Measurements from ENCODE around the gene KRTAP5-5. TPM values are rescaled to one million over a fixed set of nuclear protein-coding genes. Genes with fewer than 3 reads are reported as not detected.

The KRTAP5-5 gene
- total RNA-seq, 1 experiment from 2014 or later, result not detected

DNA sequence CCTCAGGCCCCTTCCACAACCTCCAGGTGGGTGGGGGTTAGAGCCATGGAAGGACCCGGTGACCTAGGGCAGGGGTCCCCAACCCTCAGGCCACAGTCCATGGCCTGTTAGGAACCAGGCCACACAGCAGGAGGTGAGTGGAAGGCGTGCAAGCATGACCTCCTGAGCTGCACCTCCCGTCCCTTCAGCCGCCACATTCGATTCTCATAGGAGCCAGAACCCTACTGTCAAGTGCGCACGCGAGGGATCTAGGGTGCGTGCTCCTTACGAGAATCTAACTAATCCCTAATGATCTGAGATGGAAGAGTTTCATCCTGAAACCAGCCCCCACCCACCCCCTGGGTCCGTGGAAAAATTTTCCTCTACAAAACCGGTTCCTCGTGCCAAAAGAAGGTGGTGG, 4.0 kb upstream of the KRTAP5-5 start:
- no peak for DNase-seq
- Histone ChIP-seq H3K36me3 (replicated peaks; ENCODE audit: control insufficient read depth, insufficient read depth, low read length) (no peaks in the 10 kb centered on the region), H3K27me3 (ENCODE audit: control insufficient read depth, insufficient read depth, low read length) (no peaks in the 10 kb centered on the region; the same call in none of the 2 replicates), H3K4me3 (ENCODE audit: insufficient read depth, low read depth, low read length) (no peak overlapping the region)

DNA sequence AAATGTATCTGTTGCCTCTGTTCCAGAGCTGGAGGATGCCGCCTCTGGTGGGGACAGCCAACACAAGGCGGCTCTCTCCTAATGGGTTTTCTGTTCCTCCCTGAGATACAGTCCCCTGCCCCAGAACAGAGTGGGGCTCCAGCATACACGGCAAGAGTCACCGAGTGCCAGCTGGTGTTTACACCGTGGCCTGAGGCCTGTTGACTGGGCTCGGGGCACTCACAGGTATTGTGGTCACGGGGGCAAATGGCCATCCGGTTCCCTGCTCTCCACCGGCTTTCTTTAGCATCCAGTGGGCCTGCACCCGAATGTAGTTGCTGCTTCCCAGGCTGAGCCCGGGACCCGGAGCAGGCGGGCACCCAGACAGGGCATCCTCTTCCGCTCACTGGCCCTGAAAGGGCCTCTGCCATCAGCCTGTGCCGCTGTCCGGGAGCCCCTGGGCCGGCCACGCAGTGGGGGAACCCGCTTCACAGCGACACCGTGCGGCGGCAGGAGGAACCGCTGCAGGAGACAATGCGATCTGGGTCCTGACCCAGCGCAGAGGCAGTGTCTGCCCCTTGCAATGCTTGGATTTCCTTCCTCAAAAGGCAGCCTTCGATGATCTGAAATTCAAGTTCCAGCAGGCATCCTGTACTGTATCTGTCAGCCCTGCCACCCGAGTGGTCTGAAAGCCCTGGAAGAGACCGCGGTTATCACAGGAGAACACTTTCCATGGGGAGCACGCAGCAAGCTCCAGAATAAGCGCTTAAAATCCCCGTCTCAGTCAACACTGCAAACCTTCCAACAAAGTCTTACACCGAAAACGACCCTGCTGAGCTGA, 859 bp upstream of the KRTAP5-5 start:
- H3K4me3 ChIP-seq (ENCODE audit: insufficient read depth, low read depth, low read length), result no peak overlapping the region
- DNase-seq, result peak; percentile 97
- no peaks in the 10 kb centered on the region for H3K36me3 ChIP-seq (replicated peaks; ENCODE audit: control insufficient read depth, insufficient read depth, low read length)
- H3K27me3 ChIP-seq (ENCODE audit: control insufficient read depth, insufficient read depth, low read length), result no peaks in the 10 kb centered on the region; the same call in none of the 2 replicates

DNA sequence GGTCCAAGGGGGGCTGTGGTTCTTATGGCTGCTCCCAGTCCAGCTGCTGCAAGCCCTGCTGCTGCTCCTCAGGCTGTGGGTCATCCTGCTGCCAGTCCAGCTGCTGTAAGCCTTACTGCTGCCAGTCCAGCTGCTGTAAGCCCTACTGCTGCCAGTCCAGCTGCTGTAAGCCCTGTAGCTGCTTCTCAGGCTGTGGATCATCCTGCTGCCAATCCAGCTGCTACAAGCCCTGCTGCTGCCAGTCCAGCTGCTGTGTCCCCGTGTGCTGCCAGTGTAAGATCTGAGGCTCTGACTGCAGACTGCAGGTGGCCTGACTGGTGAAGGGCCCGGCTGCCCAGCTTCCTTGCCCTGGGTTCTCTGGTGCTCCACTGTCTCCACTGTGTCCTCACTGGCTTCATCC, 696 bp downstream of the KRTAP5-5 start:
- H3K27me3 ChIP-seq (ENCODE audit: control insufficient read depth, insufficient read depth, low read length), result no peaks in the 10 kb centered on the region; the same call in none of the 2 replicates
- H3K4me3 ChIP-seq (ENCODE audit: insufficient read depth, low read depth, low read length), result no peak overlapping the region
- H3K36me3 ChIP-seq (replicated peaks; ENCODE audit: control insufficient read depth, insufficient read depth, low read length), result no peaks in the 10 kb centered on the region
- no peak for DNase-seq

DNA sequence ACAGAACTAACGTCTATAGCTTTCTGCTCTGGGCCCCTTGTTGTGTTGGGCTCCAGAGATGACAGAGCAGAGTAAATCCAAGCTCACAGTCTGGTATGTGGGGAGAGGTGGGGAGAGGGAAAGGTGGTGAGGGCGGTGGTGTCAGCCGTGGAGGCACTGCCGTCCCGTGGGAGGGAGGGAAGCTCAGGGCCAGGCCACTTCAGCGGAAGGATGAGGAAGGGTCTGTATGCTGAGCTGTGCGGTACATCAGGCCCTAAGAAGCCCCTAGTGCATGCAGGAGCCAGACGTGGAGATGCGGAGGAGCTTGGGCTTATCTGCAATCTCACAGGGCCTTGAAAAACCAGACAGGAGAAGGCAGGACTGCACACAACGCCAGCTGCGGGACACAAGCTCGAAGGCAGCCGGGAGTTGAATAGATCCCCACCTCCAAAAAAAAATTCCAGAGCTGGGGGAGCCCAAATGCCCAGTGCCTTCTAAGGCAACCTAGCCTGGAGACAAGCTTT, 1.5 kb downstream of the KRTAP5-5 start:
- no peak for DNase-seq
- Histone ChIP-seq H3K27me3 (ENCODE audit: control insufficient read depth, insufficient read depth, low read length) (no peaks in the 10 kb centered on the region; the same call in none of the 2 replicates), H3K4me3 (ENCODE audit: insufficient read depth, low read depth, low read length) (no peak overlapping the region), H3K36me3 (replicated peaks; ENCODE audit: control insufficient read depth, insufficient read depth, low read length) (no peaks in the 10 kb centered on the region)

DNA sequence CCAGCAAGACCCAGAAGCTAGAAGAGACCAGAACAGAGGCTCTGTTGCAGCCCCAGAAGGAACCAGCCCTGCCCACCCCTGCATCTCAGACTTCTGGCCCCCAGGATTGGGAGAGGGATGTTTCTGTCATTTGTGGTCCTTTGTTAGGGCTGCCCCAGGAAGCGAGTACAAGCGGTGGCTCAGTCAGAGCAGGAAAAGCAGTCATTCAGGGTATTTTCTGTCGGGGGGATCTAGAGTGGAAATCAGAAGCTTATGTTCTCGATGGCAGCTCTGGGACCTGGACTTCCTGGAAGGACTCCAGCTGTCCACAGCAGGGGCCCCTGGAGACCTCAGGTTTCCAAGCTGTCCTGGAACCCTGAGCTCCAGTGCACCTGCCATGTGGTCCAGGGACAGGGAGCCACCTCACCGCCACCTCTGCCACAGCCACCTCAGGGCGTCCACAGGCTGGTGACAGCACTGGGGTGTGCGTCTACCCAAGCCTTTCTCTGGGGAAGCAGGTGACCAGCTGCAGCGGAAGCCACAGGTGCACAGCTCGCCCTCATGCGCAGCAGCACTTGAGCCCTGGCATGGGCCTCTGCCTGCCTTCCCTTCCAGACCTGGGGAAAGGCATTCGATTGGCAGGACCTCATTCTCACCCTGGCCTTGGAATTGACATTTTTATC, 2.6 kb downstream of the KRTAP5-5 start:
- H3K36me3 ChIP-seq (replicated peaks; ENCODE audit: control insufficient read depth, insufficient read depth, low read length), result no peaks in the 10 kb centered on the region
- no peaks in the 10 kb centered on the region; the same call in none of the 2 replicates for H3K27me3 ChIP-seq (ENCODE audit: control insufficient read depth, insufficient read depth, low read length)
- no peak for DNase-seq
- no peak overlapping the region for H3K4me3 ChIP-seq (ENCODE audit: insufficient read depth, low read depth, low read length)

DNA sequence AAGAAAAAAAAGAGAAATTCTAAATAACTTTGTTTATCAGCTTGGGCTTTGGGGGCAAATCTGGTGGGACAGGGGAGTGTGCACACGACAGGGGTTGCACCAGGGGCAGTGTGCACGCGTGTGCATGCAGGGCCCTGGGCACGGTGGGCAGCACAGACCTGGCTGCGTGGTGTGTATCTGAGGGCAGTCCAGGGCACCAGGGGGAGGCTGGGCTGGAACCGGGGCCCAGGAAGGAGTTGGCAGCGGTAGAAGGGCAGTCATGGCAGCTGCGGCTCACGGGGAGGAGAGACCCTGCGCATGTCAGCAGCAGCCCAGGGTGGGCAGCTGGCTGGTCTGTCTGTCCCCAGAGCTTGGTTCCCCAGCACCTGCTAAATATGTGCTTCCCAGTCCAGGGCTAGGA, 4.3 kb downstream of the KRTAP5-5 start:
- Histone ChIP-seq H3K27me3 (ENCODE audit: control insufficient read depth, insufficient read depth, low read length) (no peaks in the 10 kb centered on the region; the same call in 1 of the 2 replicates), H3K4me3 (ENCODE audit: insufficient read depth, low read depth, low read length) (no peak overlapping the region)
- DNase-seq, result no peak

DNA sequence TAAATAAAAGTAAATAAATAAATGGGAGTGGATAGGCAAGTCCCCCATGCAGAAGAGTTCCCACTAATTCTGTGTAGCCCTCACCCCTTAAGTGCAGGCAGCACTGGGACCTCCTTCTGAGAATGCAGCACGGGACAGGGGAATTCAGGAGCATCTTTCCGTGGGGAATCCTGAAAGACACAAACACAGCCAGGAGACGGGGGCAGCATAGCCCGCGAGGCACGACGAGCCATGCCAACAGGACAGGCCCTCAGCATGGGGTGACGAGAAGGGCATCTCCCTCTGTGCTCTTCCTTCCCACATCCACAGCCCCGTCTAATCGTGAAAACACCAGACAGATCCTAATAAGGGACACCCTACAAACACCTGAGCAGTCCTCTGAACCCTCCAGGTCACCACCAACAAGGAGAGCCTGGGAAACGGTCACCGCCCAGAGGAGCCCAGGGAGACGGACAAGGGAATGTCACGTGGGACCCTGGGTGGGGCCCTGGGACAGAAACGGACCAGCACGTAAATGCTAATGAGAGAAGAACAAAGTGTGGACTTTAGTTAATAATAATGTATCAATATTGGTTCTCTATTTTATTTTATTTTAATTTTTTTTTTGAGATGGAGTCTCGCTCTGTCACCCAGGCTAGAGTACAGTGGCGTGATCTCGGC, 6.8 kb downstream of the KRTAP5-5 start:
- H3K4me3 ChIP-seq (ENCODE audit: insufficient read depth, low read depth, low read length), result no peak overlapping the region
- DNase-seq, result no peak
- H3K27me3 ChIP-seq (ENCODE audit: control insufficient read depth, insufficient read depth, low read length), result no peaks in the 10 kb centered on the region; the same call in 1 of the 2 replicates
- no peaks in the 10 kb centered on the region for H3K36me3 ChIP-seq (replicated peaks; ENCODE audit: control insufficient read depth, insufficient read depth, low read length)

More for the DNA sequence above, 4.3 kb downstream of the KRTAP5-5 start:
- no peaks in the 10 kb centered on the region for H3K36me3 ChIP-seq (replicated peaks; ENCODE audit: control insufficient read depth, insufficient read depth, low read length)

DNA sequence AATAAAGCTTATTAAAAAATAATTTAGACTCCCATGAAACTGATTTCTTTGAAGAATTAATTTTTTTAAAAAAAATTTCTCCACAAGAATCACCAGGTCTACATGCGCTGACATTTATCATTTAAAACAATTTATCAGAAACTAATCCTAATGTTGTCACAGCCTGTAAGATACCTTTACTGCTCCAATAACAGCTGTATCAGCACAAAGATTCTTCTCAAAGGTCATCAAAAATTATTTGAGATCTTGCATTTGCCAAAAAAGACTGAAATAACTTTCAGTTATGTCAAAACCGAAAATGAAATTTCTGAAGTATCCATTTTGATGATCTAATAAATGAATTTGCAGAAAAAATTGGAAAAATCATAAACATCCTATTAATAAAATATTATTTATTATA, 8.1 kb downstream of the KRTAP5-5 start:
- no peaks in the 10 kb centered on the region for H3K36me3 ChIP-seq (replicated peaks; ENCODE audit: control insufficient read depth, insufficient read depth, low read length)
- DNase-seq, result no peak
- H3K4me3 ChIP-seq (ENCODE audit: insufficient read depth, low read depth, low read length), result no peak overlapping the region
- no peaks in the 10 kb centered on the region; the same call in 1 of the 2 replicates for H3K27me3 ChIP-seq (ENCODE audit: control insufficient read depth, insufficient read depth, low read length)

DNA sequence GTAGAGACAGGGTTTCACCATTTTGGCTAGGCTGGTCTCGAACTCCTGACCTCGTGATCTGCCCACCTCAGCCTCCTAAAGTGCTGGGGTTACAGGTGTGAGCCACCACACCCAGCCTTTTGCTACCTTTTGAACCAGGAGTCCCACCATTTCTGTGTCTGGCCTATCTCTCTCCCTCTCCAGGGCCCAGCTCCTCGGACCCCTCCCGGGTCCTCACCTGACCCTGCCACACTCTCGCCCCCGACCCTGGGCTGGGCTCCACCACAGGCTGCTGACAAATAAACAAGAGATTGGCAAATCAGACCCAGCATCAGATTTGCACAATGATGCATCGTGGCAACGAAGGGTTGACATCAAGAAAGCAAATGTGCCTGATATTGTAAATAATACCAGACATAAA, 8.8 kb downstream of the KRTAP5-5 start:
- no peaks in the 10 kb centered on the region for H3K36me3 ChIP-seq (replicated peaks; ENCODE audit: control insufficient read depth, insufficient read depth, low read length)
- H3K27me3 ChIP-seq (ENCODE audit: control insufficient read depth, insufficient read depth, low read length), result no peaks in the 10 kb centered on the region; the same call in 1 of the 2 replicates
- DNase-seq, result no peak
- no peak overlapping the region for H3K4me3 ChIP-seq (ENCODE audit: insufficient read depth, low read depth, low read length)

DNA sequence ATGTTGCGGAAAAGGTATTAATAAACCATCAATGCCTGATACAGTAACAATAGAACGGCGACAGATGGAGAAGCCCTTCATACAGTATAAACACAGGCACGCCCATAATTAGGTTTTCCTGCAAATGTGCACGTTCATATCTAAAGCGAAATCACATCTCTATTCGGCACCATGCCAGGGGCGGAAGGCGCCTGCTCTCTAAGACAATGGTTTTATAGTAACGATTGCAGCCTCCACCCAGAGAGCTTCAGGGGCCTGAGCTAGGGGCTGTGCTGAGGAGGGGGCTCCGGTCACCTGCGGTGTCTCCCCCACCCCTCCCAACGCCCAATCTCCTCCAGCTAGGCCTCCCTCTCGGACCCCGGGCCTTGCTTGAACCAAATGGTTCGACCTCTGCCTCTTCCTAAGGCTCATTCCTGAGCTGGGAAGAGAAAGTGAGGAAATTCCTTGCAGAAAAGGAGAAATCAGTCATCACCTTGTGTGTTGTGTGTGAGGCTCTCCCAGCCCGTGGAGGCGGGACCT, 9.6 kb downstream of the KRTAP5-5 start:
- Histone ChIP-seq H3K36me3 (replicated peaks; ENCODE audit: control insufficient read depth, insufficient read depth, low read length) (no peaks in the 10 kb centered on the region), H3K27me3 (ENCODE audit: control insufficient read depth, insufficient read depth, low read length) (no peaks in the 10 kb centered on the region; the same call in 1 of the 2 replicates), H3K4me3 (ENCODE audit: insufficient read depth, low read depth, low read length) (no peak overlapping the region)
- DNase-seq, result peak; percentile 41

DNA sequence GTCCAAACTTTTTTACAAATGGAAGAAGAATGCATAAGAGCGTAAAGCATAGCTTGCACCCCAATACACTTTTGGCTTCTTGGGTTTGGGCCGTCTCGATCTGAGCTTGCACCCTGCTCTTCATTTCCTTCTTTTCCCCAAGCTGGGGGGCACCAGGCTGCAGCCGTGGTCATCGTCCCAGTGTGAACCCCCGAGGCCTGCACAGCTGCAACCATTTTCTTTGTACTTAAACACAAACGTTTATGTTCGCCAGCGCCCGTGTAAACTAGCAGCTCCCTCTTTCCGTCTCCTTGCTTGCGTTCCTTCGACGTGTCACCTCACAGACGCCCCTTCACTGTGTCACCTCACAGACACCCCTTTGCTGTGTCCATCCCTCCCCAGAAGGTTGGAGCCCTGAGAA, 10.1 kb downstream of the KRTAP5-5 start:
- no peaks in the 10 kb centered on the region; the same call in 1 of the 2 replicates for H3K27me3 ChIP-seq (ENCODE audit: control insufficient read depth, insufficient read depth, low read length)
- no peak overlapping the region for H3K4me3 ChIP-seq (ENCODE audit: insufficient read depth, low read depth, low read length)
- DNase-seq, result no peak
- no peaks in the 10 kb centered on the region for H3K36me3 ChIP-seq (replicated peaks; ENCODE audit: control insufficient read depth, insufficient read depth, low read length)

DNA sequence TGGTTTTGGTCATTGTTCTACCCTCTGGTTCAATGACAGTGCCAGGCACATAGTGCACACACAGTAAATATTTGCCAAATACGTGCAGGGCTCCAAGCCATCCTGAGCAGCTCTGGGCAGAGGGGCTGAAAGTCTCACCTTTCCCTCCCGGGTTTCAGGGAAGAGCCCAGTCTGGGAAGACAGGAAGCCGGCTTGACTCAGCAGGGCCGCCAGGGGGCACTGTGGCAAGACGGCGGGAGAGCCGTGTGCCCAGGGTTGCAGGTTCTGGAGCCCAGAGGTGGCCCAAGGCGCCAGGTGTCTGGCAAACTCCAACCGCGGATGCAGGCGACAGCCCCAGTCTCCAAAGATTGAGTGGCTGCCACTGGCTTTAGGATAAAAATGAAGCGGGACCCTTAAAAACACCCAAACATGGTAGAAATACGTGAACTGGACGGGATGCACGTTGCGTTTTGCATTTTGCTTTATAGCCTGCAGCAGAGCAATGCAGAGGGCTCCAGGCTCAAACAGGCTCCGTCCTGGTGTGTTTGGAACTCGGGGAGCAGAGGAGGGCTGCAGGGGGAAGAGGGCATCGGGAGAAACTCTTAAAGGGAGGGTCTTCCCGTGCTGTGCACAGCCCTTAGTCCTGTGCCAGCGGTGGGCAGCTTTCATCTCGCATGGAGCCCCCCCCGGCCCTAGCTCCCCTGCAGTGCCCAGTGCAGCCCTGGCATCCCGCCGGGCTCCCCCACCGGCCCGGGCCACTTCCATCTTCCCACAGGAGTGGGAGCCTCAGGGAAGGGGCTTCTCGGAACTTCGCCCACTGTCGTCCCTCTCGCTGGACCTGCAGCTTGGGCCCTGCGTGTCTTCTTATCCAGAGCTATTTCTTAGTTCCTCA, 10.7 kb downstream of the KRTAP5-5 start:
- no peaks in the 10 kb centered on the region for H3K36me3 ChIP-seq (replicated peaks; ENCODE audit: control insufficient read depth, insufficient read depth, low read length)
- DNase-seq, result peak; percentile 96
- H3K27me3 ChIP-seq (ENCODE audit: control insufficient read depth, insufficient read depth, low read length), result no peaks in the 10 kb centered on the region; the same call in 1 of the 2 replicates
- H3K4me3 ChIP-seq (ENCODE audit: insufficient read depth, low read depth, low read length), result no peak overlapping the region

DNA sequence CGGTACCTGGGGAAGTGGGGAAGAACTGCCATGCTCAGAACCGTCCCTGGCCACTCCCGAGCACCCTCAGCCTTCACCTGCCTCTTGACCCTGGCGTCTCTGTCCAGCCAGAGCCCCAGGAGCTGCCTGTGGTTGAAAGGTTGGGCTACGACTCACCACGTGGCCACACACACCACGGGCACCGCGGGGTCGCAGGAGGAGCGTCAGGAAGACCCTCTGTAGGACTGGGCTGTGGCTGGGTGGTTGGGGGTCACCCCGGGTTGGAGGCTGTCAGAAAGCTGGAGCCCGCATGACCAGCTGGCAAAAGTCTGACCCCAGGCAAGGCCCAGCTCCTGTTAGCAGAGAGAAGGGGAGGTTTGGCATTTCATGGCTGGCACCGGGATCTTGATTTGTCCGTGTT, 11.5 kb downstream of the KRTAP5-5 start:
- peak; percentile 49 for DNase-seq
- Histone ChIP-seq H3K27me3 (ENCODE audit: control insufficient read depth, insufficient read depth, low read length) (no peaks in the 10 kb centered on the region; the same call in 1 of the 2 replicates), H3K36me3 (replicated peaks; ENCODE audit: control insufficient read depth, insufficient read depth, low read length) (no peaks in the 10 kb centered on the region), H3K4me3 (ENCODE audit: insufficient read depth, low read depth, low read length) (no peak overlapping the region)

Data from H7 (cell line).